Suprapubic skin (tissue), 4 donors: ENCODE data around the gene PDCD7. TPM values are rescaled to one million over a fixed set of nuclear protein-coding genes. Genes with fewer than 3 reads are reported as not detected.
"Not testable (repeated sequence)": the region's sequence is repeated elsewhere in the genome, so short reads cannot be mapped to it uniquely, and the experiment has no call there.

Experiments used
- DNase-seq, 2 donors: peaks; one replicate each; pipeline ENCODE4 v3.0.0-alpha.2; 2019; ENCODE audit warnings: low spot score in 2 of 2
- H3K27ac ChIP-seq: fragments of 200-600 bp; sonication (generic); one replicate; pipeline ENCODE4 v1.5.1; 2019
- H3K27me3 ChIP-seq: fragments of 200-600 bp; sonication (generic); one replicate; pipeline ENCODE4 v1.5.1; 2019
- H3K36me3 ChIP-seq: fragments of 200-600 bp; sonication (generic); one replicate; pipeline ENCODE4 v1.5.1; 2019
- H3K4me1 ChIP-seq: fragments of 200-600 bp; sonication (generic); one replicate; pipeline ENCODE4 v1.5.1; 2019
- H3K4me3 ChIP-seq: fragments of 200-600 bp; sonication (generic); one replicate; pipeline ENCODE4 v1.5.1; 2019; ENCODE audit warnings: mild to moderate bottlenecking
- H3K9me3 ChIP-seq: fragments of 200-600 bp; sonication (generic); one replicate; pipeline ENCODE4 v1.5.1; 2019
- EP300 ChIP-seq: sonication (generic); formaldehyde crosslinking; IDR thresholded peaks from one replicate; pipeline ENCODE4 v1.6.1; 2017; ENCODE audit warnings: antibody characterized with exemption
- POLR2A ChIP-seq, 2 donors: fragments of 450-650 bp; IDR thresholded peaks; one replicate each; pipeline ENCODE4 v1.6.1; 2017; ENCODE audit warnings: antibody characterized with exemption in 2 of 2, mild to moderate bottlenecking in 2 of 2, moderate library complexity in 2 of 2
- POLR2AphosphoS5 ChIP-seq, 3 donors: sonication (generic); formaldehyde crosslinking; IDR thresholded peaks; one replicate each; pipeline ENCODE4 v1.6.1; 2017; ENCODE audit warnings: antibody characterized with exemption in 3 of 3
- WGBS: methylation state at CpG from one replicate; pipeline ENCODE4 v1.1.5; 2018; 5-methylcytosine and 5-hydroxymethylcytosine counted together
- total RNA-seq, 4 donors: library from RNA; depleted of rRNA; stranded (reverse); fragments of >200 nt; gene quantifications; one replicate each; pipeline ENCODE4 v1.1.0, GENCODE V29; 2016
- TF ChIP-seq, protein P1 (sequence below), 2 donors: fragments of 200-600 bp in 1 of 2; fragments of 450-650 bp in 1 of 2; sonication (generic) in 1 of 2; IDR thresholded peaks; one replicate each; pipeline ENCODE4 v1.5.1; 2016 to 2019; ENCODE audit warnings: antibody characterized with exemption in 2 of 2, mild to moderate bottlenecking in 1 of 2, moderate library complexity in 1 of 2

Gene PDCD7
- total RNA-seq, 4 donors from 2014 or later, result 18.1 to 46.3 (median 22.0) TPM

DNA sequence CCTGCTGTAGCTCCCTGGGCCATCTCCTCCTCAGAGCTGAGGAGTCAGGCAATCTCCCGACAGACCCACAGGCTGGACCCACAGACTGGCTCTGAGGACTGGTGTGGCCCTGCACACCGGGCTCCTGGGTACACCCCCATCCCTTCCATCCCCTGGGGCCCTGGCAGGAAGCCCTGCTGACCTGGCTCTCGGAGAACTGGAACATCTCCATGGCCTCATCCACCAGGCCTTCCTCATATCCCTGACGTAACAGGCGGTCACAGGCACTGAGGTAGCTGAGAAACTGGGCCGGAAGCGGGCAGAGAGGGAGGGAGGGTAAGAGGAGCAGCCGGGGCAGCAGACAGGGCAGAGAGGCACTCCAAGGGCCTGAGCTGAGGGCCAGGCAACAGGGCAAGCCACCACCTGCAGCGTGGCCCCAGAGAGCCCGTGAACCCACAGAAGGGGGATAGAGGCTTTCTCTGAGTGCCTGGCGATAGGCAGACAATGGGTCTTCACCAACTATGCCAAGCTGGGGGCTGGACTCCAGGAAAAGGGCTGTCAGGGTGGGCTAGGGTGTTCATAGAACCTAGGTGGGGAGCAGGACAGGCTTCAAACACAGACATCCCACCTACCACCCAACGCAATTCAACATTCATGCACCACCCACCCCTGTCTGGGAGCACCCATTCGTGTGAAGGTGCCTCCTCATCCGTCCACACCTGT, 39.2 kb downstream of the PDCD7 start:
- 86% methylated on average over 9 of the region's 14 CpGs for WGBS
- Histone ChIP-seq H3K4me3 (no peak overlapping the region), H3K36me3 (peaks cover 27% of the 10 kb centered on the region), H3K4me1 (no peaks in the 10 kb centered on the region), H3K27ac (no peak overlapping the region), H3K9me3 (no peaks in the 10 kb centered on the region), H3K27me3 (no peaks in the 10 kb centered on the region)
- TF ChIP-seq POLR2A (IDR thresholded peaks at IDR 0.05), result no peak
- TF ChIP-seq, protein P1, sequence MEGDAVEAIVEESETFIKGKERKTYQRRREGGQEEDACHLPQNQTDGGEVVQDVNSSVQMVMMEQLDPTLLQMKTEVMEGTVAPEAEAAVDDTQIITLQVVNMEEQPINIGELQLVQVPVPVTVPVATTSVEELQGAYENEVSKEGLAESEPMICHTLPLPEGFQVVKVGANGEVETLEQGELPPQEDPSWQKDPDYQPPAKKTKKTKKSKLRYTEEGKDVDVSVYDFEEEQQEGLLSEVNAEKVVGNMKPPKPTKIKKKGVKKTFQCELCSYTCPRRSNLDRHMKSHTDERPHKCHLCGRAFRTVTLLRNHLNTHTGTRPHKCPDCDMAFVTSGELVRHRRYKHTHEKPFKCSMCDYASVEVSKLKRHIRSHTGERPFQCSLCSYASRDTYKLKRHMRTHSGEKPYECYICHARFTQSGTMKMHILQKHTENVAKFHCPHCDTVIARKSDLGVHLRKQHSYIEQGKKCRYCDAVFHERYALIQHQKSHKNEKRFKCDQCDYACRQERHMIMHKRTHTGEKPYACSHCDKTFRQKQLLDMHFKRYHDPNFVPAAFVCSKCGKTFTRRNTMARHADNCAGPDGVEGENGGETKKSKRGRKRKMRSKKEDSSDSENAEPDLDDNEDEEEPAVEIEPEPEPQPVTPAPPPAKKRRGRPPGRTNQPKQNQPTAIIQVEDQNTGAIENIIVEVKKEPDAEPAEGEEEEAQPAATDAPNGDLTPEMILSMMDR (IDR thresholded peaks at IDR 0.05), result no peak
- TF ChIP-seq EP300, result no peak
- no peak for TF ChIP-seq POLR2AphosphoS5 (IDR thresholded peaks at IDR 0.05)
- no peak for DNase-seq

DNA sequence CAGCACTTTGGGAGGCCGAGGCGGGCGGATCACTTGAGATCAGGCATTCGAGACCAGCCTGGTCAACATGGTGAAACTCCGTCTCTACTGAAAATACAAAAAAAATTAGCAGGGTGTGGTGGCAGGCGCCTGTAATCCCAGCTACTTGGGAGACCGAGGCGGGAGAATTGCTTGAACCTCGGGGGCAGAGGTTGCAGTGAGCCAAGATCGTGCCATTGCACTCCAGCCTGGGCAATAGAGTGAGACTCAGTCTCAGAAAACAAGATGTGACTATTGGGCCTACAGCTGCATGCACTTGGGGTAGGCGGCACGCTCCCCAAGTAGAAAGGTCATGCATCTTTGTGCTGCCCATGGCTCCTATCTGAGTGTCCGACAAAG, 39.8 kb downstream of the PDCD7 start:
- not testable (repeated sequence) for H3K9me3 ChIP-seq, H3K27me3 ChIP-seq, H3K4me3 ChIP-seq, H3K4me1 ChIP-seq, H3K27ac ChIP-seq, DNase-seq
- 93% methylated on average over 13 of the region's 13 CpGs for WGBS
- H3K36me3 ChIP-seq, result peaks cover 20% of the 10 kb centered on the region

DNA sequence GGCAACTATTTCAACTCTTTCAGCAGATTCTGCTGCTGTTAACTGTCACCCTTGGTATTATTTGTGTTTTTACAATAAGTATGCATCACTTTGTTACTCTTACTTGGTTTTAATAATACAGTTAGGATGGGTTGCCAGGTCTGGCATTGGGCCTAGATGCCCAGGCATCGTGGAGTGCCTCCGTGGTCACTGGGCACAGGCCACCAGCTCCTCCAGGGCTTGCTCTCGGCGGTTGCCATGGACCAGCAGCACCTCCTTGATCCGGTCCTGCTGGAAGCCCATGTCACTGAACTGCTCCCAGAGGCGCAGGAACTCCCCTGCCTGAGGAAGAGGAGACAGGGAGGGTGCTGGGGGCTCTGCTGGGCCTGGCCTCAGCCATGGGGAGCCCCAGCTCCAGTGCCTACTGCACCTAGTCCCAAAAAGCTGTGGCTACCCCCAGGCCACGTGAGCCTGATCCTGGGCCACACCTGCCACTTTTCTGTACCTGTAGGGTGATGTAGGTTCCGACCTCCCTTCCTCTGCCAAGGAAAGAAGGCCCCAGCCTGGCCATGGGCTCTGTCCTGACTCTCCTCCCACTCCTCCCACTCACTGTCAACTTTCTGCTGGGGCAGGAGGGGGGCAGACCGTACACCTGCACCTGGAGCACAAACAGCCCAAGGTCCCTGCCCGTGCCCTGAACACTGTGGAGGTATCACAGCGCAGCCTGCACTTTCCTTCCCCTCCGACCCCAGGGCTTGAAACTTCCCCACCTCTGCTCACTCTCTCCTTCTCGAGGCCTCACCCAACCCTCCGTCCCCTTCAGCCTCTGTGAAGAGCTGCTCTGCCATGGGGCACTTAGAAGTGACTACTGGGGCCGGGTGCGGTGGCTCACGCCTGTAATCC, 40.5 kb downstream of the PDCD7 start:
- Histone ChIP-seq H3K36me3 (peaks cover 14% of the 10 kb centered on the region), H3K27me3 (no peaks in the 10 kb centered on the region), H3K4me3 (no peak overlapping the region), H3K9me3 (no peaks in the 10 kb centered on the region), H3K4me1 (peaks cover 7% of the 10 kb centered on the region), H3K27ac (no peak overlapping the region)
- 91% methylated on average over 16 of the region's 17 CpGs for WGBS
- TF ChIP-seq, protein P1 (IDR thresholded peaks at IDR 0.05), result no peak
- TF ChIP-seq POLR2A (IDR thresholded peaks at IDR 0.05) (no peak), POLR2AphosphoS5 (IDR thresholded peaks at IDR 0.05) (no peak), EP300 (no peak)
- DNase-seq, result no peak

DNA sequence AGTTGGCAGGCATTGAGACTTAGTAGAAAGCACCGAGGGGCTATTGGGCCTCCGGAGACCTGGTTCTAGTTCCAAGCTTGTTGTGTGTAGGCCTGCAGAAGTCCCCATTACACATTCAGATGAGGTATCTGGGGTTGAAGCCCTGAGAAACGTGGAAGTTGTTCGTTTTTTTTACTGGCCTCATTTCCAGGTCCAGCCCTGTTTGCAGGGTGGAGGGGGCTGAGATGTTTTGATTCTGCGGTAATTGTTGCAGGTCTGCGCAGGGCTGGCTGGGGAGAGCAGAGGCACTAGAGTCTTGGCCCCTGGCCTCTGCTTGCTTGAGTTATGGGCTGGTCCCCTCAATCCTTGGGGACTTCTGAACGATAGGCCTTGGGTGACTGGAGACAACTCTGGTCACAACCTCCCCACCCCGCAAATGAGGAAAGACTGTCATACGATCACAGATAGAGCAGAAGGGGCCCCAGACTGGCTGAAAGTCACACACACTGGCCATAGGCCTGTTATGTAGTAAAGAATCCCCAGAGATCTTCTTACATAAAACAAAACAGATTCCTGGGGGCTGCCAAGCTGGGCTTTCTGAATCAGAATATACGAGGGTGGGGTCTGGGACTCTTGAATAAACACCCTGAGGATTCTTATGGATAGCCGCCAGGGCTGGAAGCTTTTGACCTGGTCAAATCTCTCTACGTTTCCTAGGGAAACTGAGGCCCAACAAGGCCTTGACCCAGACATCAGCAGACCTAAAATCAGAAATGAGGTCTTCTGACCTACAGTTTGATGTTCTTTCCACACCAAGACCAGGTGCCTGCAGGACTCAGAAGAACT, 41.5 kb downstream of the PDCD7 start:
- no peaks in the 10 kb centered on the region for H3K27me3 ChIP-seq
- H3K9me3 ChIP-seq, result no peaks in the 10 kb centered on the region
- no peak overlapping the region for H3K27ac ChIP-seq
- 65% methylated on average over 12 of the region's 12 CpGs for WGBS
- no peak for DNase-seq
- H3K4me3 ChIP-seq, result no peak overlapping the region
- H3K36me3 ChIP-seq, result peaks cover 4% of the 10 kb centered on the region
- H3K4me1 ChIP-seq, result peaks cover 17% of the 10 kb centered on the region
- no peak for TF ChIP-seq POLR2AphosphoS5 (IDR thresholded peaks at IDR 0.05)
- TF ChIP-seq EP300, result no peak
- no peak for TF ChIP-seq POLR2A (IDR thresholded peaks at IDR 0.05)
- TF ChIP-seq, protein P1 (IDR thresholded peaks at IDR 0.05), result no peak

DNA sequence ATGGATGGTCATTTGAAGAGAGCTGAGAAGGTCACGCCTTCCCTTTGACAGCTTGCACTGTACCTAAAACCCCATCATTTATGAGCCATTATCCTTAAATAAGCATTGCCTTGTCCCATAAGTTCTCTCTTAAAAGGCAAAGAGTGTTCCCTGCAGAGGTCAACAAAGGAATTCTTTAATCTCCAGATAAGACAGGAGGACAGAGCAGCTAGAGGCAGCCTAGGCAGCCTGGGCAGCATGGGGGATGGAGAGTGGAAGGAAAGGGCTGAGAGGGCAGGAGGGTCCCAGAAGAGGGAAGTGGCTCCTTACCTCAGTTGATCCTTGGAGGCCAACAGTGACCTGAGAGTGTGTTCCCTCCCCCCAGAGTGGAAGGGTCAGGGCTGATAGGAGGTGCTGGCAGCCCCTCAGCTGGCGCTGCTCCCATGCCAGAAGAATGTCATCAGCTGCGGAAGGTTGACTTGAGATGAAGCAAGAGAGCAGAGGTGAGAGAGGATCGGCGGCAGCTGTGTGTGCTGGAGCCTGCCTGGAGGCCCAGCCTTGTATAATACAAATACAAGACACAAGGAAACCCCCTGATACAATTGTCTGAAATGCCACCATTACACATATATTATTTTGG, 44.3 kb downstream of the PDCD7 start:
- no peaks in the 10 kb centered on the region for H3K36me3 ChIP-seq
- no peak for DNase-seq
- H3K27me3 ChIP-seq, result no peaks in the 10 kb centered on the region
- H3K9me3 ChIP-seq, result no peaks in the 10 kb centered on the region
- peaks cover 32% of the 10 kb centered on the region for H3K4me1 ChIP-seq
- H3K27ac ChIP-seq, result no peak overlapping the region
- WGBS, result 75% methylated on average over 5 of the region's 5 CpGs
- H3K4me3 ChIP-seq, result no peak overlapping the region
- TF ChIP-seq, protein P1 (IDR thresholded peaks at IDR 0.05), result no peak
- TF ChIP-seq POLR2AphosphoS5 (IDR thresholded peaks at IDR 0.05) (no peak), POLR2A (IDR thresholded peaks at IDR 0.05) (no peak), EP300 (no peak)
